Activated CD8-positive, alpha-beta memory T cell treated with anti-CD3 and anti-CD28 coated beads, Interleukin-2, amount 50 U/mL, for 48 hours (primary cell): ENCODE results near the gene LDLRAD4.
A peak's percentile ranks its signal among the peaks of the same experiment; 100 is the strongest.
"Not testable (repeated sequence)": the region's sequence is repeated elsewhere in the genome, so short reads cannot be mapped to it uniquely, and the experiment has no call there.

Experiments used
- DNase-seq: peaks from one replicate; pipeline ENCODE4 v3.0.0-alpha.2; 2020

LDLRAD4 gene

GRCh38 chr18:13253786-13254688 lies 35.5 kb downstream of the LDLRAD4 start:
- DNase-seq, result peak; percentile 33

DNA sequence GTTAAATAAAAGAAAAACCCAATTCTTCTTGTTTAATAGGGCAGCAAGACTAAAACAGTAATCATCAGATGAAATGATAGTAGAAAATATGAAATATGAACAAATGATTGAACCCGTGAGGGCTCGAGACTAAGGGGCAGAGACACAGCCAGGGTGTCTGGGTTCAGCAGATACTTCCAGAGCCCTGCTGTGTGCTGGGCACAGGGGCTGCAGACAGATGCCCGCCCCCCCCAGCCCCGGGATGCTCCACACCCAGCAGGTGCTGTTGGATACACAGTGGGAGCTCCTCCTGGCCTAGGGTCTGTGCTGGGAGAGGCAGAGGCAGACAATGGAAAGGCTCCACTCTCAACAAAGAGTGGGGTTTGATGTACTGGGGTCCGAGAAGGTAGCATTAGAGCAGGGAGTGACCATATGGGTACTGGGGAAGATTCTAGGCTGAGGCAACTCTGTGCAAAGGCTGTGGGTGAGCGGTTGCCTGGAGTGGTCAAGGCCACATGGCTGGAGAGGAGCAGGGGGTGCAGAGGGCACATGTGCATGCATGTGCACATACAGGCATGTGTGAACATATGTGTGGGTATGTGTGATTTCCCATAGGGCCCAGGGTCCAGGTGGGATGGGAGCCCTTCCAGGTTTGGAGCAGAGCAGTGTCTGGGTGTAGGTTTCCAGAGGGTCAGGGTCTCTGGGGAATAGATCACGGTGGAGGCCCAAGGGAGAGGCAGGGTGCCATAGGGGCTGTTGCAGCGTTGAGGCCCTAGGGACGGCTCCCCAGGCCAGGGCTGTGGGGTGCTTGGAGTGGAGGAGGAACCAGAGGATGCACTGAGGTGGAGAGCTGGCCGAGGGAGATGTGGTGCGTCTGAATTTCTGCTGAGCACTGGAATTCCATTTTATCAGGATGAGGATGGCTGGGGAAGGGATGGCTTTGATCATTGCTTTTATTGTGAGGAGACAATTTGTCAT lies 36.7 kb downstream of the LDLRAD4 start:
- DNase-seq, result peak; percentile 46

DNA sequence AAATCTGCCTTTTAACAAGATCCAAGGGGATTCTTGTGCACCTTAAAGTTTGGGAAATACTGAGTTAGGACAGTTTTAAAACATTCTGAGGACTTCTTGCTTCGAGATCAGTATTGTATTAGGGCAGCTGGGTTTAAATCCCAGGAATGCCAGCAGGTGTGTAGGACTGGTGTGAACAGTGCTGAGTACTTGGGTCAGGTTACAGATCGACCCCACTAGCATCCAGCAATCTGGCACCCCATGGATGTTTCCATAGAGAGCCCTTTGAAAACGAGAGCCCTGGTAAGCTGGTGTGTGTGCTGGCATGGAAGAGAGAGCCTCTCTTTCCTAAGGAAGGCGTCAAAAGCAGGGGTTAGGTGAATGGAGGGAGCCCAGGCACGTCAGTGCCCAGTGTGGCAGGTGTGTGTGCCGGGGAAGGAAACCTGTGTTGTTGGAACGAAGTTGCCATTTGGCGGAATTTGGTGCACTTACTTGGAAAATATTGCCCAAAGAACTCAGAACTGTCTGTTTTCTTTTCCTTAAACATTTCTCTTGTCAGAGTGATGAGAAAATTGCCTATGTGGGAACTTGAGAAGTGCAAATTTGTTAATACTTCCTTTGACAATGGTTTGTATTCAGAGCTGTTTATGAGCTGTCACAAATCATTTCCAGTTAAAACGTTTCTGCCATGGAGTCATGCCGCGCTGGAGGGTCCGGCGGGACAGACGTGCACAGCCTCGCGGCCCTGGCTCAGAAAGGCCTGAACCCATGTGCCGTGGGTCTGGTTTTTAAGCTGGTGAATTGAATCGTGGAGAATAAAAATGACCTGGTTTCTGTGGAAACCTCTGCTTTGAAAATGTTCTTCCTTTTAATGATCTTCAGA lies 38.1 kb downstream of the LDLRAD4 start:
- DNase-seq, result peak; percentile 33

- peak; percentile 38 for DNase-seq
These were observed 38.9 kb downstream of the LDLRAD4 start for GRCh38 chr18:13257361-13257980.

DNA sequence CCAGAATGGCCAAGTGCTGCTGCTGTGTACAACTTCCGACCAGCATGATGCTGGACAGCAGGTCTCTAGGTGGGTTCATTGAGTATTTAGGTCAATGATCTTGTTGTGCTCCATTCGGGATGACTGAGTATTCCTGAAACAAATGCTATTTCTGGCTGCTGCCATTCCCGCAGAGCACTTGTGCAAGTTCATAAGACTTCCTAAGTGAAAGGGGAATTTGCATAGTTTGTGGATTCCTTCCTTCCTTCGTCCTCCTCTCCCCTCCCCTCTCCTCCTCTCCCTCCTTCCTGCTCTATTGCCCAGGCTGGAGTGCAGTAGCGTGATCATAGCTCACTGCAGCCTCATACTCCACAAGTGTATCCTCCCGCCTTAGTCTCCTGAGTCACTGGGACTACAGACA lies 40.4 kb downstream of the LDLRAD4 start:
- peak; percentile 26 for DNase-seq

GRCh38 chr18:13259701-13260100 lies 41.1 kb downstream of the LDLRAD4 start:
- peak; percentile 44 for DNase-seq

- DNase-seq, result peak; percentile 32
These were observed 41.8 kb downstream of the LDLRAD4 start for GRCh38 chr18:13260197-13260934.

- peak; percentile 44 for DNase-seq
These were observed 42.5 kb downstream of the LDLRAD4 start for GRCh38 chr18:13260935-13261640.

GRCh38 chr18:13261661-13262357 lies 43.2 kb downstream of the LDLRAD4 start:
- peak; percentile 53 for DNase-seq

DNA sequence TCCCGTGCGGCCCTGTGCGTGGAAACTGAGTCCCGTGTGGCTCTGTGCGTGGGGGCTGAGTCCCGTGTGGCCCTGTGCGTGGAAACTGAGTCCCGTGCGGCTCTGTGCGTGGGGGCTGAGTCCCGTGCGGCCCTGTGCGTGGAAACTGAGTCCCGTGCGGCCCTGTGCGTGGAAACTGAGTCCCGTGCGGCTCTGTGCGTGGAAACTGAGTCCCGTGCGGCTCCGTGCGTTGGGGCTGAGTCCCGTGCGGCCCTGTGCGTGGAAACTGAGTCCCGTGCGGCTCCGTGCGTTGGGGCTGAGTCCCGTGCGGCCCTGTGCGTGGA lies 43.8 kb downstream of the LDLRAD4 start:
- not testable (repeated sequence) for DNase-seq

- peak; percentile 45 for DNase-seq
These were observed 44.5 kb downstream of the LDLRAD4 start for GRCh38 chr18:13262839-13263691.

DNA sequence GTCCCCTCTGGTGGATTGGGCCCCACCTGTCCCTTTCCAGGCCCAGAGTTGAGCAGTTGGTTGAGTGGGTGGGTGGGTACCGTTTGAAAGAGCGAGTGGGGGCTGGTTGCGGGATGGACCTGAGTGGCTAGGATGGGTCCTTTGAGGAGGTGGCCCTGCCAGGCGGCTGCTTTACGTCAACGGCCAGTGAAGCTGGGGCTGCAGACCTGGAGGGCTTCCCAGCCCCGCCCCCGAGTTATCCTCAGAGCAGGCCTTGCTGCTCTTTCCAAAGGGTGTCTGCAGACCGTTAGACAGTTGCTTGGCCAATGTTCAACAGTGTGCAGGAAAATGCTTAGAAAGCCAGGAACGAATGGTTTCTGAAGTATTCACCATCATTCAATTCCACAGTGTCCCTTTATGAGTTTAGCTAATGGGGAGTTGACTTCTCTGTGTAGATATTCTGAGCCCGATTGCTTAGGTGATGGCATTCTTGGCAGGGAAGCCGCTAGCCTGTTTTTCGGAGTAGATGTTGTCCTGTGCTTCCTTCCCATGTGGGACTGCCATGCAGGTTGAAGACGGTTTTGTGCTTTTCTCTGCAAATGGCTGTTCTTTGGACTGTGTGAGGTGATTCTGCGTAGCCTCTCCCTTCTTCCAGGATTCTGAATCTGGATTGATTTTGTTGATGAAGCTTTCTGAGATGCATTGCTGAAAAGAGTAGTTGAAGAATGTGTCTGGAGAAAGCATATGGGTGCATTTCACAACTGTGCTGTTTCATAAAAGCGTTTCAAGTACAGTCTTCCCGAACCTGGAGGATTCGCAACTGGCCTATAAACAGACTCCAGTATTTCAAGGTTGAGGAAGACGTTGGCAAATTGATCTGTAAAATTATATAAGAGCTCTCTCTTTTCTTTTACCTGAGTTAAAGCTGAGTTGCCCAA lies 45.8 kb downstream of the LDLRAD4 start:
- peak; percentile 46 for DNase-seq

GRCh38 chr18:13265008-13265910 lies 46.7 kb downstream of the LDLRAD4 start:
- DNase-seq, result peak; percentile 82

DNA sequence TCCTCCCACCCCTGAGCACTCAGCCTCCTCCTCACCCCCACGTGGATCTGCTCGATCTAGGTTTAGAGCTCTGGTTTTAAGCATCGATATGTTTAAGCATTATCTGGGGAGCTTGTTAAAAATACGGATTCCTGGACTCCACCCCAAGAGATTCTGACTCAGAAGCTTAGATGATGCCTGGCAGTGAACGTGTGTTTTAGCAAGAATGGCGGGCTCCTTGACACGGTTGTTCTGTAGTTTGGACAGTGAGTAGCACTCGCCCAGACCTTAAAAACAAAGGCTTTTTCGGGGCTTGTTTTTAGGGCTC lies 47.3 kb downstream of the LDLRAD4 start:
- DNase-seq, result no peak

DNA sequence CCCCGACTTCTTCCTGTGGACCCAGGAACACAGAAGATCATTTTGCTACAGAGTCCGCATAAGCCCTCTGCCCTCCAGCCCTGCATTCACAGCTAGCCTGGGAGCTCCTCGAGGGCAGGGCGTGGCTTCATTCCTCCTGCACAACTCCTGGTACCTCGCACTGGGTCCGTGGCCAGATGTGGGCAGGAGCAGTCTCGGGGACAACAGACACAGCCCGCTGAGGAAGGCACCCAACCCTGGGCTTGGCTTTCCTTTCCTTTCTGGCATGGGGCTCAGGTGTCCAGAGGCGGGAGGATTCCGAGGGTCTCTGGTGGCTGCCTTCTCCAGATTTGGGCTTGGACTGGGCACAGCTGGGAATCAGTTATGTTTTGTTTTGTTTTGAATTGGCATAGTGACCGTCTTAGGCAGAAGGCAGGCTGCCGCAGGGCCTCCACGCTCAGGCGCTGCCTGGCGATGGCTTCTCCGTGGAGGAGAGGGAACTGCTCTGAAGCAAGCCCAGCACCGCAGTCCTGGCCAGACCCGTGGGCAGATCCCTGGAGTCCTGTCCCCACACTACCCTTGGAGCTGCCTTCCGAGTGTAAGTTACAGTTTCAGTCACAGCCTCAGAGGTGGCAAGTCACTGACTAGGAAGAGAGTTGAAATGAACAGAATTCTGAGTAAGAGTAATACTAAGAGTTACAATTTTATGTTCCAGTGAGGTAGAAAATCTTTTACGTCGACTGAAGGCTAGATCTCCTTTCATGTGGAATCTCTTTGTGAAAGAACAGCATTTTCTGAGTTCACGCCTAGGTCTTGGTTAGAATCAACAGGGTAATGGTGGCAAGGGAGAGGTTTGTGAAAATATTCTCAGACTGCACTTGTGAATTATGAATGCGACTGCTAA lies 47.9 kb downstream of the LDLRAD4 start:
- peak; percentile 79 for DNase-seq

DNA sequence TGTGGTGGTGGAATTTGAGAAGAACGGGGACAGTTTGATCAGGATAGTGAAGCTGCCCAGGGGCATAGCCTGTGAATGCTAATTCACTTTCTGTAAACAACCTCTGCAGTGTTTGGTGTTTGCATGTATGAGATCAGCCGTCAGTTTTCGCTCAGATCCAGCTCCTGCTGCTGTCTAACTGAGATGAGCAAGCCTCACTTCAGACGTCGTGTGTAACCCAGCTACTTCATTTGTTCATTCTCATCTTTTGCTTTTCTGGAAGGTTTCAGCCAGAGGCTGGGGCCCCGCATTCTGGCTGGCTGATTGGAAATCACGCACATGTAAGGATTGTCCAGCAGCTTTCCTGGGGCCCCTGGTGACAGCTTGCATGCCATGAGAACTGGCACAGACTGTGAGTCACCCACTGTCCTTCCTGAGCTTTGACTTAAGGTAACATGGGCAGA lies 48.9 kb downstream of the LDLRAD4 start:
- peak; percentile 57 for DNase-seq
